Measurements from ENCODE around the gene C1orf232.

C1orf232 gene

DNA sequence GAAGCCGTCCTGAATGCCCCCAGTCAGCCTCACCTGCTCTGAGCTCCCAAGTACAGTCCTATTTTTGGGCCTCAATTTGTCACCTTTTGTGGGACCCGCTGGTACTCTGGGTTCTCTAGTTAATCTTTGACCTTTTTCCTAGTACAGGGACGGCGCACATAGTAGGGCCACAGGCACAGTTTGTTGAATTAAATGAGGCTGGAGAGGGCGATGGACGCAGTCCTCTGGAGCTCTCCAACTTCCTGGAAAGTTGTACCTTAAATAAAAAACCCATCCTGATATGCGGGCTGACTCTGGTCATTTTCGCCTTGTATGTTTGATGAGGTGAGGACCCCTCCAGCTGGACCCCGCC lies 5.1 kb downstream of the C1orf232 start:
- DNase-seq (ENCODE audit: low spot score): no peak
- in situ Hi-C loops (cut with MboI; ENCODE audit: low sequenced_read_pairs, unreplicated experiment): no loop called here
- TF ChIP-seq CTCF (IDR thresholded peaks at IDR 0.05; ENCODE audit: borderline replicate concordance, control extremely low read depth, extremely low read depth, insufficient read depth, missing control alignments): no peak

DNA sequence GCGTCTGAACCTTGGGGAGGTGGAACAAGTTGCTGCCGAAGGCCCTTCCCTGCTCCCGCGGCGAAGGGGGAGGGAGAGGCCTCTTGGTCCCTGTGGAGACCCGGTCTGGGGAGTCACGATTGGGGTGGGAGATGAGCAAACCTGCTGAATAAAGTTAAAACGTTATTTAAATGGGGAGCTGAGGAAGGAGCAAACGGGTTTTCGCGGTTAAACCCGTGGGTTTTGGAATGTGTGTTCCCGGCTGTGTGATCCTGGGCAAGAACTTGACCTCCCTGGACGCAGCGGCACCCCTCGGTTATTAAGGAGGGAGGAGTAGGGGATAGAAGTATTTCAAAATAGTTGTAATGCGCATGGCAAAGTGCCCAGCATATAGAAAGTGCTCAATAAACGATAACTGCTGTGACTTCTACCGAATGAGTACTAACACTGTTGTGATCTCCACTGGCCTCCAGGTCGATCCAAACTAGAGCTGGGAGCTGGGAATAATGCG lies 6.5 kb downstream of the C1orf232 start:
- in situ Hi-C loops (cut with MboI; ENCODE audit: low sequenced_read_pairs, unreplicated experiment): no loop called here
- TF ChIP-seq CTCF (IDR thresholded peaks at IDR 0.05; ENCODE audit: borderline replicate concordance, control extremely low read depth, extremely low read depth, insufficient read depth, missing control alignments): no peak
- DNase-seq (ENCODE audit: low spot score): no peak

DNA sequence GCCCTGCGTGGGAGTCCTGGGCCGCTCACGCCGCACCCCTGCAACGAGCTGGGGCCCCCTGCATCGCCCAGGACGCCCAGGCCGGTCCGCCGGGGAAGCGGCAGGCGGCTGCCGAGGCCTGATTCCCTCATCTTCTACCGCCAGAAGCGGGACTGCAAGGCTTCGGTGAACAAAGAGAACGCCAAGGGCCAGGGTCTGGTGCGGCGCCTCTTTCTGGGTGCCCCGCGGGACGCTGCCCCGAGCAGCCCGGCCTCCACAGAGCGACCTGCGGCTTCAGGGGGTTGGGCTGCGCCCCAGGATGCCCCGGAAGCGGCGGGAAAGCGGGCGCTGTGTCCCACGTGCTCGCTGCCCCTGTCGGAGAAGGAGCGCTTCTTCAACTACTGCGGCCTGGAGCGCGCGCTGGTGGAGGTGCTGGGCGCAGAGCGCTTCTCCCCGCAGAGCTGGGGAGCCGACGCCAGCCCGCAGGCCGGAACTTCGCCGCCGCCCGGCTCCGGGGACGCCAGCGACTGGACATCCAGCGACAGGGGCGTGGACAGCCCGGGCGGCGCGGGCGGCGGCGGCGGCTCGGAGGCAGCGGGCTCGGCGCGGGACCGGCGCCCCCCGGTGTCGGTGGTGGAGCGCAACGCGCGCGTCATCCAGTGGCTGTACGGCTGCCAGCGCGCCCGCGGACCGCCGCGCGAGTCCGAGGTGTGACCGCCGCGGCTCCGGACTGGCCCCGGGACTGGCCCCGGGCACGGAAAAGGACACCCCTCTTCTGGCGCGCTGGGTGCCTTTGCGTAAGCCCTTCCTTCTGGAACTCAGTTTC lies 7.1 kb downstream of the C1orf232 start:
- in situ Hi-C loops (cut with MboI; ENCODE audit: low sequenced_read_pairs, unreplicated experiment): no loop called here
- TF ChIP-seq CTCF (IDR thresholded peaks at IDR 0.05; ENCODE audit: borderline replicate concordance, control extremely low read depth, extremely low read depth, insufficient read depth, missing control alignments): peak; percentile 1
- peak; percentile 71 for DNase-seq (ENCODE audit: low spot score)

- no peak for TF ChIP-seq CTCF (IDR thresholded peaks at IDR 0.05; ENCODE audit: borderline replicate concordance, control extremely low read depth, extremely low read depth, insufficient read depth, missing control alignments)
- in situ Hi-C loops (cut with MboI; ENCODE audit: low sequenced_read_pairs, unreplicated experiment): no loop called here
- DNase-seq (ENCODE audit: low spot score): no peak
Observed at GRCh38 chr1:26160527-26161414, 8.0 kb downstream of the C1orf232 start.

DNA sequence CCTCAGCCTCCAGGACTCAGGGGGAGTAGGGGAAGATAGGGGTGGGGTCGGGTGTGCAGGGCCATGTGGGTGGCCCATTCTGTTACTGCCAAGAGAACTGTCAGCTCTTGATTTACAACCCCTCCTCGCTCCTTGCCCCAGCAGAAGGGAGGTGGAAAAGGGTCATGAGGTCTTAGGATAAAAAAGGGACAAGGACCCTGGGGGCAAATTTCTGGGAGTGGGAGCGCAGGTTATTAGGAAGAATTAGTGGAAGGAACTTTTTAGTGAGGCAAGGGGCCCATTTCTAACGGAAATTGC lies 9.1 kb downstream of the C1orf232 start:
- no peak for TF ChIP-seq CTCF (IDR thresholded peaks at IDR 0.05; ENCODE audit: borderline replicate concordance, control extremely low read depth, extremely low read depth, insufficient read depth, missing control alignments)
- in situ Hi-C loops (cut with MboI; ENCODE audit: low sequenced_read_pairs, unreplicated experiment): no loop called here
- DNase-seq (ENCODE audit: low spot score): no peak

DNA sequence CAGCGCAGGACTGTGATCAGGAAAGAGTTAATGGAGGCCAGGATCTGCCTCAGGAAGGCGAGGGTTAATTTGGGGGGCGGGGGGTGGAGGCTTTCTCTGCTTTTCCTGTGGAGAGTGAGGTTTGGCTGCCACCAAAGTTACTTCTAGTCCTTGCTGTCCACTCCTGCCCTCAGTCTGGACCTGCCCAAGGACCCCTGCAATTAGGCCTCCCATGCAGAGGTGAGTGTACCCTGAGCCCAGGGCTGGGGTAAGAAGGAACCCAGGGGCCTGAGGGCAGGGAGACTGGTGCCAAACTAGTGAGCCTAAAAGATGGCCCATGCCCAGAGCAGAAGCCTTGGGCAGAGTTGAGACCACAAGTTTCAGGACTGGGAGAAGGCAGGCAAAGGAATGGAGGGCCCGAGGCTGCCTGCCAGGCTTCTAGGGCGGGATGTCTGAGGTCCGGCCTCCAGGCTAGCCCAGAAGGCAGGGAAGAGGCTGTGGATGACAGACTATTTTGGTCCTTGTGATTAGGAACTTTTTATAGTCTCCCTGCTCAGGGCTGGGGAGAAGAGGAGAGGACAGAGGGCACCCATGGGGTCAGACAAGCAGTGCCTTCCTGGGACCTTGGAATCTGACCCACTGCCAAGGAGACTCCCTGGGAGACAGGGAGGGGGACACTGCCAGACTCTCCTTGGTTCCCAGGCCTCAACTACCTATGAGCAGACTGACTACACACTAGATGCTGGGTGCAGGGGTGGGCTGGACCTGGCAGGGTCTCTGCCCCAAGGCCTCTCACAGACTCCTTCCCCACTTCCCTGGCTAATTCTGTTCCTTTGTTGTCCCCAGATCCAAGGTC lies 9.6 kb downstream of the C1orf232 start, which contains the start of gene FAM110D:
Gene FAM110D, plus strand, starts transcription at position 172 of the 835 bp plus-strand sequence. CDS start 2,213 bp downstream, outside the sequence.
- no peak for DNase-seq (ENCODE audit: low spot score)
- in situ Hi-C loops (cut with MboI; ENCODE audit: low sequenced_read_pairs, unreplicated experiment): no loop called here

More for the DNA sequence above, 9.6 kb downstream of the C1orf232 start, which contains the start of gene FAM110D:
- no peak for TF ChIP-seq CTCF (IDR thresholded peaks at IDR 0.05; ENCODE audit: borderline replicate concordance, control extremely low read depth, extremely low read depth, insufficient read depth, missing control alignments)
